HEK293 (cell line): ENCODE results near the gene SH3RF3.

ENCODE experiments used
- GFI1B ChIP-seq: fragments of 450-650 bp; formaldehyde crosslinking; IDR thresholded peaks from 2 replicates; pipeline ENCODE4 v1.5.1; 2016; ENCODE audit warnings: missing biosample characterization, missing genetic modification characterization
- GLI4 ChIP-seq: fragments of 450-650 bp; formaldehyde crosslinking; IDR thresholded peaks from 2 replicates; pipeline ENCODE4 v1.5.1; 2016; ENCODE audit warnings: missing biosample characterization, missing genetic modification characterization
- HOXD13 ChIP-seq: sonication (generic); formaldehyde crosslinking; IDR thresholded peaks from 2 replicates; pipeline ENCODE4 v1.8.0; 2022; ENCODE audit warnings: missing genetic modification reagents, borderline replicate concordance
- IKZF3 ChIP-seq: fragments of 450-650 bp; IDR thresholded peaks from 2 replicates; pipeline ENCODE4 v1.5.0; 2018; ENCODE audit warnings: missing biosample characterization, mild to moderate bottlenecking, missing genetic modification characterization, moderate library complexity
- OSR2 ChIP-seq: fragments of 450-650 bp; formaldehyde crosslinking; IDR thresholded peaks from 2 replicates; pipeline ENCODE4 v1.5.1; 2016; ENCODE audit warnings: missing biosample characterization, missing genetic modification characterization
- SETDB1 ChIP-seq: IDR thresholded peaks from one replicate; pipeline ENCODE4 v1.6.1; 2017; ENCODE audit warnings: mild to moderate bottlenecking, low read length, moderate library complexity, mixed read lengths; ENCODE audit not compliant: insufficient read length
- SP3 ChIP-seq: fragments of 450-650 bp; formaldehyde crosslinking; IDR thresholded peaks from 2 replicates; pipeline ENCODE4 v1.5.1; 2016; ENCODE audit warnings: missing biosample characterization, missing genetic modification characterization
- ZBTB7A ChIP-seq: fragments of 450-650 bp; formaldehyde crosslinking; IDR thresholded peaks from 2 replicates; pipeline ENCODE4 v1.5.1; 2016; ENCODE audit warnings: low read depth, missing biosample characterization, missing genetic modification characterization
- ZEB2 ChIP-seq: fragments of 450-650 bp; formaldehyde crosslinking; IDR thresholded peaks from 2 replicates; pipeline ENCODE4 v1.5.1; 2016; ENCODE audit warnings: missing biosample characterization, missing genetic modification characterization
- ZFP3 ChIP-seq: fragments of 450-650 bp; formaldehyde crosslinking; IDR thresholded peaks from 2 replicates; pipeline ENCODE4 v1.5.1; 2016; ENCODE audit warnings: low read depth, missing biosample characterization, missing genetic modification characterization
- ZNF114 ChIP-seq: fragments of 450-650 bp; formaldehyde crosslinking; IDR thresholded peaks from 2 replicates; pipeline ENCODE4 v1.5.0; 2017; ENCODE audit warnings: missing biosample characterization, missing genetic modification characterization
- ZNF169 ChIP-seq: fragments of 450-650 bp; formaldehyde crosslinking; IDR thresholded peaks from 2 replicates; pipeline ENCODE4 v1.5.1; 2016; ENCODE audit warnings: missing biosample characterization, missing genetic modification characterization
- ZNF202 ChIP-seq: fragments of 450-650 bp; formaldehyde crosslinking; IDR thresholded peaks from 2 replicates; pipeline ENCODE4 v1.5.1; 2016; ENCODE audit warnings: missing biosample characterization, missing genetic modification characterization, borderline replicate concordance
- ZNF223 ChIP-seq: fragments of 450-650 bp; formaldehyde crosslinking; IDR thresholded peaks from 2 replicates; pipeline ENCODE4 v1.5.1; 2016; ENCODE audit warnings: missing biosample characterization, missing genetic modification characterization
- ZNF239 ChIP-seq: fragments of 450-650 bp; formaldehyde crosslinking; IDR thresholded peaks from 2 replicates; pipeline ENCODE4 v1.5.1; 2016; ENCODE audit warnings: missing biosample characterization, missing genetic modification characterization
- ZNF302 ChIP-seq: fragments of 450-650 bp; formaldehyde crosslinking; IDR thresholded peaks from 2 replicates; pipeline ENCODE4 v1.5.1; 2016; ENCODE audit warnings: missing biosample characterization, missing genetic modification characterization, low read depth
- ZNF394 ChIP-seq: fragments of 450-650 bp; formaldehyde crosslinking; IDR thresholded peaks from 2 replicates; pipeline ENCODE4 v1.5.1; 2016; ENCODE audit warnings: missing biosample characterization, missing genetic modification characterization, mild to moderate bottlenecking, moderate library complexity, borderline replicate concordance
- ZNF433 ChIP-seq: fragments of 450-650 bp; formaldehyde crosslinking; IDR thresholded peaks from 2 replicates; pipeline ENCODE4 v1.5.1; 2016; ENCODE audit warnings: missing biosample characterization, missing genetic modification characterization, low read depth
- ZNF473 ChIP-seq: fragments of 450-650 bp; formaldehyde crosslinking; IDR thresholded peaks from 2 replicates; pipeline ENCODE4 v1.5.1; 2017; ENCODE audit warnings: missing biosample characterization, missing genetic modification characterization
- ZNF658 ChIP-seq: fragments of 450-650 bp; formaldehyde crosslinking; IDR thresholded peaks from 2 replicates; pipeline ENCODE4; 2016; ENCODE audit warnings: missing biosample characterization, missing genetic modification characterization
- ZNF701 ChIP-seq: fragments of 450-650 bp; formaldehyde crosslinking; IDR thresholded peaks from 2 replicates; pipeline ENCODE4 v1.5.1; 2016; ENCODE audit warnings: missing biosample characterization, missing genetic modification characterization
- ZNF843 ChIP-seq: fragments of 450-650 bp; formaldehyde crosslinking; IDR thresholded peaks from 2 replicates; pipeline ENCODE4 v1.5.1; 2016; ENCODE audit warnings: missing biosample characterization, missing genetic modification characterization
- ZSCAN23 ChIP-seq: fragments of 450-650 bp; formaldehyde crosslinking; IDR thresholded peaks from 2 replicates; pipeline ENCODE4 v1.5.1; 2016; ENCODE audit warnings: missing biosample characterization, missing genetic modification characterization
- TF ChIP-seq, protein P1 (sequence below): fragments of 450-650 bp; formaldehyde crosslinking; IDR thresholded peaks from 2 replicates; pipeline ENCODE4 v1.5.1; 2016; ENCODE audit warnings: missing biosample characterization, missing genetic modification characterization
- TF ChIP-seq, protein P2 (sequence below): fragments of 450-650 bp; formaldehyde crosslinking; IDR thresholded peaks from 2 replicates; pipeline ENCODE4 v1.5.1; 2016; ENCODE audit warnings: missing biosample characterization, missing genetic modification characterization
- TF ChIP-seq, protein P3 (sequence below): fragments of 450-650 bp; IDR thresholded peaks from 2 replicates; pipeline ENCODE4 v1.5.1; 2018; ENCODE audit warnings: missing biosample characterization, mild to moderate bottlenecking, missing genetic modification characterization
- TF ChIP-seq, protein P4 (sequence below): fragments of 450-650 bp; formaldehyde crosslinking; IDR thresholded peaks from 2 replicates; pipeline ENCODE4 v1.5.1; 2016; ENCODE audit warnings: missing biosample characterization, missing genetic modification characterization
- TF ChIP-seq, protein P5 (sequence below): fragments of 450-650 bp; formaldehyde crosslinking; IDR thresholded peaks from 2 replicates; pipeline ENCODE4 v1.5.1; 2017; ENCODE audit warnings: missing biosample characterization, missing genetic modification characterization
- TF ChIP-seq, protein P6 (sequence below): fragments of 450-650 bp; formaldehyde crosslinking; IDR thresholded peaks from 2 replicates; pipeline ENCODE4 v1.5.1; 2016; ENCODE audit warnings: missing biosample characterization, missing genetic modification characterization

The SH3RF3 gene

DNA sequence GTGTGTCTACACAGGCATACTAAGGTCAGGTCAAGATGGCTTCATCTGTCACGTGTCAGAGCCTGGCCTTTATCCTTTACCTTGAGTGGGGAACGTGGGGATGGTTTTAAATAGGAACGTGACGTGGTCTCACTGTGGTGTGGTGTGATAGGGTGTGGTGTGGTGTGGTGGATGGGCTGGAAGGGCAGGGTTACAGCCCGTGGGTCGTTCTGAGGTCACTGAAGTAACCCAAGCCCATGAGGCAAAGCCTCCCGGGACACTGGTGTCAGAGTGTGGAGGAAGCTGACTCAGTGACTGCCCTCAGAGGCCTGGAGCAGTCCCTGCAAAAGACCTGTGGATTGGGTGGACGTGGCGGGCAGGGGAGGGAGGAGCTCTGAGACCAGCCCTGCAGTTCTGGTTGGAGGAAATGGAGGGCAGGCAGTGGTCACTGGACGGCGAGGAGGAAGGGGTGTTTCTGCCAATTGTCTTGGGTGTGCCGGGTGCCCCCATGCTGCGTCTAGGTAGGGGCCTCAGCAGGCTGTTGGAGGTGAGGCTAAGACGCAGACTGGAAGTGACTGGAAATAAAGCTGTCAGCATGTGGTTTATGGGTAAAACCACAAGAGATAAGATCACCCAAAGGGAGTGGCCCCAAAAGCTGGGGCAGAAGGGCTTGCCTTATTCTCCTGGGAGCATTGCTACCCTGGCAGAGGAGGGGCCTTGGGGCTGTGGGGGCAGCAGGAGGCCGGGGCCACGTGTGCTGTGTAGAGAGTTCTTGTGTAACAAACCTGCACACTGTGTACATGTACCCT, 84.8 kb downstream of the SH3RF3 start (continued):
- TF ChIP-seq SETDB1 (no peak), HOXD13 (CRISPR knock-in tag) (0 out of 2 replicates have a peak, but pooled peaks have one; percentile 39), ZNF701 (tag by site-specific recombination) (no peak), GLI4 (tag by site-specific recombination) (no peak), ZNF169 (no peak), ZNF302 (tag by site-specific recombination) (no peak), ZNF433 (tag by site-specific recombination) (no peak), OSR2 (tag by site-specific recombination) (peak; percentile 96), ZNF114 (tag by site-specific recombination) (no peak), ZSCAN23 (tag by site-specific recombination) (peak; percentile 93), ZNF658 (tag by site-specific recombination) (no peak), ZNF239 (no peak), ZFP3 (tag by site-specific recombination) (no peak), ZNF473 (tag by site-specific recombination) (no peak), ZBTB7A (tag by site-specific recombination) (no peak), ZNF202 (tag by site-specific recombination) (no peak), ZNF394 (tag by site-specific recombination) (peak; percentile 70; the same call in 1 of the 2 replicates), ZNF223 (tag by site-specific recombination) (no peak), IKZF3 (peak; percentile 90), GFI1B (0 out of 2 replicates have a peak, but pooled peaks have one; percentile 13), SP3 (tag by site-specific recombination) (peak; percentile 58; the same call in 1 of the 2 replicates), ZEB2 (peak; percentile 93), ZNF843 (tag by site-specific recombination) (peak; percentile 98)
- TF ChIP-seq, protein P1, sequence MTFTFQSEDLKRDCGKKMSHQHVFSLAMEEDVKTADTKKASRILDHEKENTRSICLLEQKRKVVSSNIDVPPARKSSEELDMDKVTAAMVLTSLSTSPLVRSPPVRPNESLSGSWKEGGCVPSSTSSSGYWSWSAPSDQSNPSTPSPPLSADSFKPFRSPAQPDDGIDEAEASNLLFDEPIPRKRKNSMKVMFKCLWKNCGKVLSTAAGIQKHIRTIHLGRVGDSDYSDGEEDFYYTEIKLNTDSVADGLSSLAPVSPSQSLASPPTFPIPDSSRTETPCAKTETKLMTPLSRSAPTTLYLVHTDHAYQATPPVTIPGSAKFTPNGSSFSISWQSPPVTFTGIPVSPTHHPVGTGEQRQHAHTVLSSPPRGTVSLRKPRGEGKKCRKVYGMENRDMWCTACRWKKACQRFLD (tag by site-specific recombination), result no peak
- TF ChIP-seq, protein P2, sequence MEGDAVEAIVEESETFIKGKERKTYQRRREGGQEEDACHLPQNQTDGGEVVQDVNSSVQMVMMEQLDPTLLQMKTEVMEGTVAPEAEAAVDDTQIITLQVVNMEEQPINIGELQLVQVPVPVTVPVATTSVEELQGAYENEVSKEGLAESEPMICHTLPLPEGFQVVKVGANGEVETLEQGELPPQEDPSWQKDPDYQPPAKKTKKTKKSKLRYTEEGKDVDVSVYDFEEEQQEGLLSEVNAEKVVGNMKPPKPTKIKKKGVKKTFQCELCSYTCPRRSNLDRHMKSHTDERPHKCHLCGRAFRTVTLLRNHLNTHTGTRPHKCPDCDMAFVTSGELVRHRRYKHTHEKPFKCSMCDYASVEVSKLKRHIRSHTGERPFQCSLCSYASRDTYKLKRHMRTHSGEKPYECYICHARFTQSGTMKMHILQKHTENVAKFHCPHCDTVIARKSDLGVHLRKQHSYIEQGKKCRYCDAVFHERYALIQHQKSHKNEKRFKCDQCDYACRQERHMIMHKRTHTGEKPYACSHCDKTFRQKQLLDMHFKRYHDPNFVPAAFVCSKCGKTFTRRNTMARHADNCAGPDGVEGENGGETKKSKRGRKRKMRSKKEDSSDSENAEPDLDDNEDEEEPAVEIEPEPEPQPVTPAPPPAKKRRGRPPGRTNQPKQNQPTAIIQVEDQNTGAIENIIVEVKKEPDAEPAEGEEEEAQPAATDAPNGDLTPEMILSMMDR (tag by site-specific recombination), result no peak
- TF ChIP-seq, protein P3, sequence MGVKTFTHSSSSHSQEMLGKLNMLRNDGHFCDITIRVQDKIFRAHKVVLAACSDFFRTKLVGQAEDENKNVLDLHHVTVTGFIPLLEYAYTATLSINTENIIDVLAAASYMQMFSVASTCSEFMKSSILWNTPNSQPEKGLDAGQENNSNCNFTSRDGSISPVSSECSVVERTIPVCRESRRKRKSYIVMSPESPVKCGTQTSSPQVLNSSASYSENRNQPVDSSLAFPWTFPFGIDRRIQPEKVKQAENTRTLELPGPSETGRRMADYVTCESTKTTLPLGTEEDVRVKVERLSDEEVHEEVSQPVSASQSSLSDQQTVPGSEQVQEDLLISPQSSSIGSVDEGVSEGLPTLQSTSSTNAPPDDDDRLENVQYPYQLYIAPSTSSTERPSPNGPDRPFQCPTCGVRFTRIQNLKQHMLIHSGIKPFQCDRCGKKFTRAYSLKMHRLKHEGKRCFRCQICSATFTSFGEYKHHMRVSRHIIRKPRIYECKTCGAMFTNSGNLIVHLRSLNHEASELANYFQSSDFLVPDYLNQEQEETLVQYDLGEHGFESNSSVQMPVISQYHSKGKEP (tag by site-specific recombination), result peak; percentile 76
- TF ChIP-seq, protein P4, sequence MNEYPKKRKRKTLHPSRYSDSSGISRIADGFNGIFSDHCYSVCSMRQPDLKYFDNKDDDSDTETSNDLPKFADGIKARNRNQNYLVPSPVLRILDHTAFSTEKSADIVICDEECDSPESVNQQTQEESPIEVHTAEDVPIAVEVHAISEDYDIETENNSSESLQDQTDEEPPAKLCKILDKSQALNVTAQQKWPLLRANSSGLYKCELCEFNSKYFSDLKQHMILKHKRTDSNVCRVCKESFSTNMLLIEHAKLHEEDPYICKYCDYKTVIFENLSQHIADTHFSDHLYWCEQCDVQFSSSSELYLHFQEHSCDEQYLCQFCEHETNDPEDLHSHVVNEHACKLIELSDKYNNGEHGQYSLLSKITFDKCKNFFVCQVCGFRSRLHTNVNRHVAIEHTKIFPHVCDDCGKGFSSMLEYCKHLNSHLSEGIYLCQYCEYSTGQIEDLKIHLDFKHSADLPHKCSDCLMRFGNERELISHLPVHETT, result peak; percentile 85
- TF ChIP-seq, protein P5, sequence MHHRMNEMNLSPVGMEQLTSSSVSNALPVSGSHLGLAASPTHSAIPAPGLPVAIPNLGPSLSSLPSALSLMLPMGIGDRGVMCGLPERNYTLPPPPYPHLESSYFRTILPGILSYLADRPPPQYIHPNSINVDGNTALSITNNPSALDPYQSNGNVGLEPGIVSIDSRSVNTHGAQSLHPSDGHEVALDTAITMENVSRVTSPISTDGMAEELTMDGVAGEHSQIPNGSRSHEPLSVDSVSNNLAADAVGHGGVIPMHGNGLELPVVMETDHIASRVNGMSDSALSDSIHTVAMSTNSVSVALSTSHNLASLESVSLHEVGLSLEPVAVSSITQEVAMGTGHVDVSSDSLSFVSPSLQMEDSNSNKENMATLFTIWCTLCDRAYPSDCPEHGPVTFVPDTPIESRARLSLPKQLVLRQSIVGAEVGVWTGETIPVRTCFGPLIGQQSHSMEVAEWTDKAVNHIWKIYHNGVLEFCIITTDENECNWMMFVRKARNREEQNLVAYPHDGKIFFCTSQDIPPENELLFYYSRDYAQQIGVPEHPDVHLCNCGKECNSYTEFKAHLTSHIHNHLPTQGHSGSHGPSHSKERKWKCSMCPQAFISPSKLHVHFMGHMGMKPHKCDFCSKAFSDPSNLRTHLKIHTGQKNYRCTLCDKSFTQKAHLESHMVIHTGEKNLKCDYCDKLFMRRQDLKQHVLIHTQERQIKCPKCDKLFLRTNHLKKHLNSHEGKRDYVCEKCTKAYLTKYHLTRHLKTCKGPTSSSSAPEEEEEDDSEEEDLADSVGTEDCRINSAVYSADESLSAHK, result peak; percentile 88
- TF ChIP-seq, protein P6, sequence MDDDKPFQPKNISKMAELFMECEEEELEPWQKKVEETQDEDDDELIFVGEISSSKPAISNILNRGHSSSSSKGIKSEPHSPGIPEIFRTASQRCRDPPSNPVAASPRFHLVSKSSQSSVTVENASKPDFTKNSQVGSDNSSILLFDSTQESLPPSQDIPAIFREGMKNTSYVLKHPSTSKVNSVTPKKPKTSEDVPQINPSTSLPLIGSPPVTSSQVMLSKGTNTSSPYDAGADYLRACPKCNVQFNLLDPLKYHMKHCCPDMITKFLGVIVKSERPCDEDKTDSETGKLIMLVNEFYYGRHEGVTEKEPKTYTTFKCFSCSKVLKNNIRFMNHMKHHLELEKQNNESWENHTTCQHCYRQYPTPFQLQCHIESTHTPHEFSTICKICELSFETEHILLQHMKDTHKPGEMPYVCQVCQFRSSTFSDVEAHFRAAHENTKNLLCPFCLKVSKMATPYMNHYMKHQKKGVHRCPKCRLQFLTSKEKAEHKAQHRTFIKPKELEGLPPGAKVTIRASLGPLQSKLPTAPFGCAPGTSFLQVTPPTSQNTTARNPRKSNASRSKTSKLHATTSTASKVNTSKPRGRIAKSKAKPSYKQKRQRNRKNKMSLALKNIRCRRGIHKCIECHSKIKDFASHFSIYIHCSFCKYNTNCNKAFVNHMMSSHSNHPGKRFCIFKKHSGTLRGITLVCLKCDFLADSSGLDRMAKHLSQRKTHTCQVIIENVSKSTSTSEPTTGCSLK (tag by site-specific recombination), result no peak
